ENCODE measurements around the gene PDE2A. TPM values are rescaled to one million over a fixed set of nuclear protein-coding genes. Genes with fewer than 3 reads are reported as not detected.

The PDE2A gene
- total RNA-seq, 1 experiment from 2014 or later = not detected

Other genes starting within 250 kb of the PDE2A start
- gene CLPB, start 239.9 kb downstream of the PDE2A start, total RNA-seq (2014; rRNA removed; shearing (Covaris generic)) = 13.4 and 15.4 TPM in 2 replicates
- gene ARAP1, start 78.0 kb upstream of the PDE2A start, total RNA-seq (2014; rRNA removed; shearing (Covaris generic)) = 26.4 and 31.0 TPM in 2 replicates
- gene STARD10, start 119.6 kb upstream of the PDE2A start, total RNA-seq (2014; rRNA removed; shearing (Covaris generic)) = 10.8 and 13.2 TPM in 2 replicates
- gene ATG16L2, start 140.0 kb upstream of the PDE2A start, total RNA-seq (2014; rRNA removed; shearing (Covaris generic)) = 3.2 and 7.8 TPM in 2 replicates

Measured in SJSA1 (cell line).